ENCODE measurements around the gene POLA1.

GRCh38 chrX:25026576-25026975 is 332.9 kb downstream of the POLA1 start:
- TF ChIP-seq CTCF (IDR thresholded peaks at IDR 0.05) (no peak), EZH2 (IDR thresholded peaks at IDR 0.05; ENCODE audit: borderline replicate concordance, insufficient read depth, low read depth, low read length, poor library complexity, severe bottlenecking) (no peak)

All from B cell (primary cell).